Measurements from ENCODE around the gene DDC.

- TF ChIP-seq CTCF (IDR thresholded peaks at IDR 0.05 in 2 of 3, conservative IDR thresholded peaks at IDR 0.05 in 1 of 3; ENCODE audit: borderline replicate concordance in 1 of 3, insufficient read depth in 1 of 3, low read depth in 2 of 3, low read length in 2 of 3) (no peak), ATF3 (IDR thresholded peaks at IDR 0.05) (no peak), CBX3 (IDR thresholded peaks at IDR 0.05; ENCODE audit: low read depth) (no peak), YY1 (IDR thresholded peaks at IDR 0.05; ENCODE audit: extremely low read depth, insufficient replicate concordance, low read depth, low read length) (no peak), SP1 (IDR thresholded peaks at IDR 0.05; ENCODE audit: low read depth) (no peak), ZNF274 (IDR thresholded peaks at IDR 0.05; ENCODE audit: low read depth, low read length) (no peak), RAD21 (IDR thresholded peaks at IDR 0.05; ENCODE audit: low read depth) (no peak), MAX (IDR thresholded peaks at IDR 0.05) (no peak), ZFX (IDR thresholded peaks at IDR 0.05) (no peak)
These were observed 31.3 kb downstream of the DDC start for GRCh38 chr7:50533866-50534265.

Measured in HCT116 (cell line).